Measurements from ENCODE around the gene NSUN4.

DNA sequence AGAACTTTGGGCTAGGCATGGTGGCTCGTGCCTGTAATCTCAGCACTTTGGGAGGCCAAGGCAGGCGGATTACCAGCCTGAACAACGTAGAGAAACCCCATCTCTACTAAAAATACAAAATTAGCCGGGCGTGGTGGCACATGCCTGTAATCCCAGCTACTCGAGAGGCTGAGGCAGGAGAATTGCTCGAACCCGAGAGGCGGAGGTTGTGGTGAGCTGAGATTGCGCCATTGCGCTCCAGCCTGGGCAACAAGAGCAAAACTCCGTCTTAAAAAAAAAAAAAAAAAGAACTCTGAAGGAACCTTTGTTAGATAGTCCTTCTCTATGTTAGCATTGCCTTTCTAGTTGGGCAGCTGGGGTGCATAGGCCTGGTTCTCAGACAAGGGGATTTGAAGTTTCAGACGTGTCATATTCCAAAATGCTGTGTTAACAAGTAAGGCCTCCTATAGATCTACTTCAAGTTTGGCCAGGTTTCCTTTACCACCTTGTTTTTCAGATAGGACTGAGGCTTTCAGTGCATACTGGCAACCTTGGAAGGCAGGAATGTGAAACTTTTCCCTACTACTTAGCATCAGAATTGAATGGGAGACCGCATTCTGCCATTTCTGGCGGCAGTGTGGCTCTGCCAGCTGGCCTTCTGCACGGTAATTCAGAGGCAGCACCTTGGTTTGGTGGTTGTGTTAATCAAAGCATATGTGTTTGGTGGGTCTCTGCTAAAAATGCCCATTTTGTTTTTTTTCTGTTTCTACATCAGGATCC is 31.0 kb upstream of the NSUN4 start:
- TF ChIP-seq YY1 (IDR thresholded peaks at IDR 0.05; ENCODE audit: insufficient read depth, insufficient read length): no peak
- TF ChIP-seq ZNF274 (IDR thresholded peaks at IDR 0.05; ENCODE audit: low read depth, low read length): no peak
- TF ChIP-seq SUZ12 (IDR thresholded peaks at IDR 0.05; ENCODE audit: extremely low read depth, insufficient read depth, insufficient read length): no peak
